Glomerular endothelial cell (primary cell): ENCODE results near the gene GABRA5. TPM values are rescaled to one million over a fixed set of nuclear protein-coding genes. Genes with fewer than 3 reads are reported as not detected.

Experiments
- DNase-seq: peaks from one replicate; pipeline ENCODE4 v3.0.0-alpha.2; 2011; ENCODE audit warnings: low read depth, low spot score; ENCODE audit errors: extremely low read depth
- total RNA-seq: library from RNA; depleted of rRNA; stranded (reverse); fragments of >200 nt; gene quantifications from 2 replicates; pipeline ENCODE4 v1.2.3, GENCODE V29; 2015

Gene GABRA5
- total RNA-seq, 1 donor from 2014 or later: not detected

DNA sequence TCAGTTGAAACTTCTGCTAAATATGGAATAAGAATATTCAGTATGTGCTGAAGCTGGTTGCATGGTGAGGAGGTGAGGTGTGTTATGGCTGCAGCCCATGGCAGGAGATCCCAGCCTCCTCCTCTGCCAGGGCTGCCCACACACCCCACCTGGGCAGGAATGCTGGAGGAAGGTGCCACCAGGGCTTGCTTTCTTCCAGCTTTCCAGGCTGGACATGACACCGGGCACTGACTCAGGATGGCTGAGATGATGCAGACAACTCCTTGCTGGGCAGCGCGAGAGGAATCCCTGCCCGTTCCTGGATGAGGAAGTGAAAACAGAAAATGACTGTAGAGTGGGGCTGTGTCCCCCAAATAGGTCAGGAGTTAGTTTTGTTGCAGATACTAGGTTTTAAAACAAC lies 118.2 kb downstream of the GABRA5 start:
- no peak for DNase-seq

DNA sequence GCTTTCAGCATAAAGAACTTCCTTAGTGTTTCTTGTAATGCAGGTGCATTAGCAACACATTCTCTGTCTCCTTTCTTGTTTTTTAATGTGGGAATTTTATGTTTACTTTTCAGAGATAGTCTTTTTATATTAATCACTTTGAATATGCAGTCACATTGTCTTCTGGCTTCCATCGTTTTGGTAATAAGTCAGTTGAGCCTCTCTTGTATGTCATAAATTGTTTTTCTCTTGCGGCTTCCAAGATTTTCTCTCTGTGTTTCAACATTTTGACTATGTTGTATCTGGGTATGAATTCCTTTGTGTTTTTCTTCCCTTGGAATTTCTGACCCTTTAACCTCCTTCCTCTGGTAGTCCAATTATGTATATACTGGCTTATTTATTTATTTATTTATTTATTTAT lies 129.4 kb downstream of the GABRA5 start:
- no peak for DNase-seq

Other genes with a start within 250 kb of the GABRA5 start
- gene GABRB3, start 94.0 kb upstream of the GABRA5 start, total RNA-seq: 0.05 TPM in 1 of 2 replicates, not detected in the other
- not detected in 2 replicates for gene GABRG3, start 104.1 kb downstream of the GABRA5 start, total RNA-seq